ENCODE measurements around the gene NR3C2.

- no peak for TF ChIP-seq CTCF (conservative IDR thresholded peaks at IDR 0.05)
- TF ChIP-seq EZH2 (IDR thresholded peaks at IDR 0.05; ENCODE audit: low read depth) = no peak
Observed at GRCh38 chr4:148329751-148330150, 112.5 kb downstream of the NR3C2 start.

All from PC-9 (cell line).